Measurements from ENCODE around the gene RALB. TPM values are rescaled to one million over a fixed set of nuclear protein-coding genes. Genes with fewer than 3 reads are reported as not detected.

RALB gene
- total RNA-seq, 1 experiment from 2014 or later, result 24.6 TPM

DNA sequence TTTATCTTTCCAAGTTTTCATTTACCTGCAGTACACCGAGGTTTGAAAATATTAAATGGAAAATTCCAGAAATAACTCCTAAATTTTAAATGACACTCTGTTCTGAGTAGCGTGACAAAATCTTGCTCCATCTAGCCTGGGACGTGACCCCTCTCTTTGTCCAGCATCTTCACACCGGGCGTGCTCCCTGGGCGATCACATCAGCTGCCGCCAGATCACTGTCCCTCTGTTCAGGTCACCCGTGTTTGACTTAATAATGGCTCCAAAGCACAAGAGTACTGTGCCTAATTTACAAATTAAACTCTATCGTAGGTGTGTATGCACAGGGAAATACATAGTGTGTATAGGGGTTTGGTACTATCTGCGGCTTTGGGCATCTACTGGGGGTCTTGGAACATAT, 23.3 kb upstream of the RALB start:
- Mint-ChIP-seq H3K36me3 (ENCODE audit: insufficient read depth in 1 of 3, low read depth in 3 of 3) (no peaks in the 10 kb centered on the region), H3K4me3 (no peak overlapping the region), H3K4me1 (peaks cover 4 to 8% of the 10 kb centered on the region in 2 experiments; a peak in 2 of 4 replicates), H3K9me3 (no peaks in the 10 kb centered on the region), H3K27me3 (ENCODE audit: low read depth) (peaks cover 48% of the 10 kb centered on the region), H3K27ac (no peak overlapping the region)
- TF ChIP-seq, protein P1, sequence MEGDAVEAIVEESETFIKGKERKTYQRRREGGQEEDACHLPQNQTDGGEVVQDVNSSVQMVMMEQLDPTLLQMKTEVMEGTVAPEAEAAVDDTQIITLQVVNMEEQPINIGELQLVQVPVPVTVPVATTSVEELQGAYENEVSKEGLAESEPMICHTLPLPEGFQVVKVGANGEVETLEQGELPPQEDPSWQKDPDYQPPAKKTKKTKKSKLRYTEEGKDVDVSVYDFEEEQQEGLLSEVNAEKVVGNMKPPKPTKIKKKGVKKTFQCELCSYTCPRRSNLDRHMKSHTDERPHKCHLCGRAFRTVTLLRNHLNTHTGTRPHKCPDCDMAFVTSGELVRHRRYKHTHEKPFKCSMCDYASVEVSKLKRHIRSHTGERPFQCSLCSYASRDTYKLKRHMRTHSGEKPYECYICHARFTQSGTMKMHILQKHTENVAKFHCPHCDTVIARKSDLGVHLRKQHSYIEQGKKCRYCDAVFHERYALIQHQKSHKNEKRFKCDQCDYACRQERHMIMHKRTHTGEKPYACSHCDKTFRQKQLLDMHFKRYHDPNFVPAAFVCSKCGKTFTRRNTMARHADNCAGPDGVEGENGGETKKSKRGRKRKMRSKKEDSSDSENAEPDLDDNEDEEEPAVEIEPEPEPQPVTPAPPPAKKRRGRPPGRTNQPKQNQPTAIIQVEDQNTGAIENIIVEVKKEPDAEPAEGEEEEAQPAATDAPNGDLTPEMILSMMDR (conservative IDR thresholded peaks at IDR 0.05), result no peak
- Histone ChIP-seq H2BK120ac (ENCODE audit: low read depth, low read length, poor library complexity, severe bottlenecking) (no peak overlapping the region), H3K23ac (ENCODE audit: insufficient read length, low read depth, low read length) (no peak overlapping the region), H3K4ac (ENCODE audit: low read depth, low read length) (no peak overlapping the region), H2AK5ac (ENCODE audit: insufficient read length, low read length) (no peak overlapping the region), H2BK5ac (ENCODE audit: insufficient read length, low read length) (no peak overlapping the region), H2BK15ac (ENCODE audit: low read depth, low read length) (no peak overlapping the region), H3K18ac (ENCODE audit: insufficient read length, low read depth, low read length) (no peak overlapping the region), H2BK12ac (ENCODE audit: insufficient read length, low read depth, low read length) (no peak overlapping the region), H3T11ph (ENCODE audit: low read length) (no peak overlapping the region), H4K5ac (ENCODE audit: insufficient read length, low read depth, low read length) (no peak overlapping the region), H3K79me1 (ENCODE audit: insufficient read depth, low read depth, low read length, poor library complexity, severe bottlenecking) (no peaks in the 10 kb centered on the region), H3K9ac (ENCODE audit: extremely low read depth, insufficient read length, low read length) (no peak overlapping the region), H3K14ac (ENCODE audit: insufficient read depth, low read length) (no peak overlapping the region), H3K79me2 (ENCODE audit: insufficient read depth, low read length) (no peaks in the 10 kb centered on the region), H3K27ac (ENCODE audit: insufficient read length, low read depth, low read length) (no peak overlapping the region), H4K91ac (ENCODE audit: insufficient read length, low read depth, low read length) (no peak overlapping the region), H3K9me3 (ENCODE audit: control insufficient read depth, low read depth, low read length) (no peaks in the 10 kb centered on the region), H3K4me2 (ENCODE audit: insufficient read depth, insufficient read length, low read length) (no peak overlapping the region), H2BK20ac (ENCODE audit: low read depth, low read length, poor library complexity, severe bottlenecking) (no peak overlapping the region), H2AFZ (ENCODE audit: low read length) (no peak overlapping the region), H4K20me1 (ENCODE audit: control insufficient read depth, insufficient read depth, insufficient read length) (no peaks in the 10 kb centered on the region), H3K27me3 (ENCODE audit: insufficient read depth, low read length) (no peaks in the 10 kb centered on the region), H3K23me2 (ENCODE audit: insufficient read length, low read depth, low read length, poor library complexity, severe bottlenecking) (no peaks in the 10 kb centered on the region), H3K56ac (ENCODE audit: insufficient read length, low read depth, low read length) (no peak overlapping the region), H4K8ac (replicated peaks; ENCODE audit: insufficient read length, low read depth, low read length) (no peak overlapping the region), H3K4me1 (ENCODE audit: insufficient read depth, low read length) (no peaks in the 10 kb centered on the region)
- DNase-seq, result no peak
- WGBS (ENCODE audit: extremely low coverage, insufficient read length, low lambda C conversion rate), result no CpG with 5 or more reads among the region's 10 CpGs

Measured in H9 (cell line).